ENCODE data around the gene MDFIC.

GRCh38 chr7:115044224-115044623 is 122.3 kb downstream of the MDFIC start:
- TF ChIP-seq CTCF (IDR thresholded peaks at IDR 0.05; ENCODE audit: borderline replicate concordance, extremely low read depth, low read length, poor library complexity, severe bottlenecking): no peak
- TF ChIP-seq EZH2 (IDR thresholded peaks at IDR 0.05; ENCODE audit: borderline replicate concordance, low read depth, low read length, severe bottlenecking): no peak

All from DND-41 (cell line).